Measurements from ENCODE around the gene PAQR5.

Gene PAQR5

DNA sequence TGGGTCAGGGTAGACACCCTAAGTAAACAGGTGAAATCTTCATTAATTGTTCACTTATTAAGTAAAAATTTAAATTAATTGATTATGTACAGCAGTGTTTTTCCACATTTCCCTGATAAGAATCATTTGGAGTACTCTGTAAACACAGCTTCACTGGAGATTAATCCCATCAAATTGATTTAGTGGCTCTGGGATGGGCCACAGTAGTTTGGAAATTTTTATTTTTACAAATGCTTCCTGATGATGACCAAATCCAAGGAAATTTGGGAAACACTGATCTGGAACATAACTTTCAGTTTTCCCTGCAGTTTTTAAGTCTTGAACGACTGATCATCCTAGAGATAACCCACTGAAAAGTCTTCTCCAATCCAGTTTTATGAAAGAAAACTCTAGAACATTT is 135.1 kb downstream of the PAQR5 start:
- H3K4me2 ChIP-seq (ENCODE audit: low read length), result no peak overlapping the region
- peaks cover 91% of the 10 kb centered on the region for H3K36me3 ChIP-seq (ENCODE audit: insufficient read depth, low read length)
- H3K79me2 ChIP-seq (ENCODE audit: insufficient read depth, low read length), result no peaks in the 10 kb centered on the region
- no peaks in the 10 kb centered on the region for H3F3A ChIP-seq (ENCODE audit: insufficient read depth, low read length)
- no peaks in the 10 kb centered on the region for H4K20me1 ChIP-seq (ENCODE audit: insufficient read depth, low read length)
- no peak overlapping the region for H3K27ac ChIP-seq (ENCODE audit: low read depth, low read length, poor library complexity, severe bottlenecking)
- TF ChIP-seq EZH2 (IDR thresholded peaks at IDR 0.05; ENCODE audit: borderline replicate concordance, low read length), result no peak
- no peak for TF ChIP-seq CTCF (IDR thresholded peaks at IDR 0.05; ENCODE audit: low read length)
- H2AFZ ChIP-seq (ENCODE audit: low read length), result no peak overlapping the region
- no peaks in the 10 kb centered on the region for H3K9me2 ChIP-seq (ENCODE audit: low read depth, low read length)
- H3K4me3 ChIP-seq (ENCODE audit: low read depth, low read length, poor library complexity, severe bottlenecking), result no peak overlapping the region
- H3K4me1 ChIP-seq (ENCODE audit: insufficient read depth, low read length, severe bottlenecking), result no peaks in the 10 kb centered on the region
- no peaks in the 10 kb centered on the region for H3K27me3 ChIP-seq (ENCODE audit: insufficient read depth, low read length)
- no peak overlapping the region for H3K9ac ChIP-seq (ENCODE audit: low read length)
- H3K9me3 ChIP-seq (ENCODE audit: low read length), result no peaks in the 10 kb centered on the region

DNA sequence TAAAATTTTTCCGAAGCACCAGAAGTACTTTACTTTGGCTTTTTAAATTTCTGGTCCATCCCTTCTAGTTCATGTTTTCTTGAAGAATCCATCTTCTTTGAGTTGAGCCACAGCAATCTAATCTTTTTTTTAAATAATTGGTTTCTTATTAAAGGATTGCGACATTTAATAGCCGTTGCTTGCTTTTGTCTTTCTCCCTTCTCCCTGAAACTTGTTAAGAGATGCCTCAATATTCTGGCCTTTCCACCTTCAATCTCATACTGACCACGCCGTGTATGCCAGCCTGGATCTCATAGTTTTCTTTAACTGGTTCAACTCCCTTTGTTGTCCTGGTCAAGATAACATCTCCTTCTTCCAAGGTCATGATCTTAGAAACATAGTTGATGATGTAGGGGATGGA is 135.5 kb downstream of the PAQR5 start:
- no peak overlapping the region for H3K9ac ChIP-seq (ENCODE audit: low read length)
- TF ChIP-seq EZH2 (IDR thresholded peaks at IDR 0.05; ENCODE audit: borderline replicate concordance, low read length) (no peak), CTCF (IDR thresholded peaks at IDR 0.05; ENCODE audit: low read length) (no peak)
- H4K20me1 ChIP-seq (ENCODE audit: insufficient read depth, low read length), result no peaks in the 10 kb centered on the region
- H3K4me2 ChIP-seq (ENCODE audit: low read length), result no peak overlapping the region
- no peaks in the 10 kb centered on the region for H3F3A ChIP-seq (ENCODE audit: insufficient read depth, low read length)
- H2AFZ ChIP-seq (ENCODE audit: low read length), result no peak overlapping the region
- H3K9me3 ChIP-seq (ENCODE audit: low read length), result no peaks in the 10 kb centered on the region
- no peaks in the 10 kb centered on the region for H3K4me1 ChIP-seq (ENCODE audit: insufficient read depth, low read length, severe bottlenecking)
- no peak overlapping the region for H3K4me3 ChIP-seq (ENCODE audit: low read depth, low read length, poor library complexity, severe bottlenecking)
- no peaks in the 10 kb centered on the region for H3K27me3 ChIP-seq (ENCODE audit: insufficient read depth, low read length)
- no peak overlapping the region for H3K27ac ChIP-seq (ENCODE audit: low read depth, low read length, poor library complexity, severe bottlenecking)
- H3K9me2 ChIP-seq (ENCODE audit: low read depth, low read length), result no peaks in the 10 kb centered on the region
- H3K36me3 ChIP-seq (ENCODE audit: insufficient read depth, low read length), result peaks cover 91% of the 10 kb centered on the region
- no peaks in the 10 kb centered on the region for H3K79me2 ChIP-seq (ENCODE audit: insufficient read depth, low read length)

DNA sequence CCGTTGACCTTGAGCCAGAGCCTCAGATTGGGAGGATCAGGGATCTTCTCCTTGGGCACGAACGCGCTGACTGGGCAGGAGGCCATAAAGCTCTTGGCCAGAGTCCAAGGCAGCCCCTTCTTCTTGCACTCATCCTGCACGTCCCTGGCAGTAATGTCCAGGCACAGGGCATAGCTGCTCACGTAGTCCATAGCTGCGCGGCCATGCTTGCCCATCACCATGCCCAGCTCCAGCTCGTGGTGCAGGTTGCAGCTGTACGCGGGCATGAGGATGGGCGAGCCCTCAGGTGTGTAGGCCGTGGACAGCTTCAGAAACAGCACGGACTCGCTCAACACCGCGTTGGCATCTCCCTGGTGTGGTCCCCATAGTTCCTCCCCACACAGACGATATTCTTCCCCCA is 136.0 kb downstream of the PAQR5 start:
- Histone ChIP-seq H3K9me3 (ENCODE audit: low read length) (no peaks in the 10 kb centered on the region), H3K4me1 (ENCODE audit: insufficient read depth, low read length, severe bottlenecking) (no peaks in the 10 kb centered on the region), H3K79me2 (ENCODE audit: insufficient read depth, low read length) (no peaks in the 10 kb centered on the region), H3F3A (ENCODE audit: insufficient read depth, low read length) (no peaks in the 10 kb centered on the region), H3K36me3 (ENCODE audit: insufficient read depth, low read length) (peaks cover 91% of the 10 kb centered on the region), H3K4me2 (ENCODE audit: low read length) (no peak overlapping the region), H3K27me3 (ENCODE audit: insufficient read depth, low read length) (no peaks in the 10 kb centered on the region), H3K27ac (ENCODE audit: low read depth, low read length, poor library complexity, severe bottlenecking) (no peak overlapping the region), H3K4me3 (ENCODE audit: low read depth, low read length, poor library complexity, severe bottlenecking) (no peak overlapping the region), H4K20me1 (ENCODE audit: insufficient read depth, low read length) (no peaks in the 10 kb centered on the region), H3K9me2 (ENCODE audit: low read depth, low read length) (no peaks in the 10 kb centered on the region), H3K9ac (ENCODE audit: low read length) (no peak overlapping the region), H2AFZ (ENCODE audit: low read length) (no peak overlapping the region)
- TF ChIP-seq EZH2 (IDR thresholded peaks at IDR 0.05; ENCODE audit: borderline replicate concordance, low read length), result no peak
- TF ChIP-seq CTCF (IDR thresholded peaks at IDR 0.05; ENCODE audit: low read length), result no peak

All from OCI-LY1 (cell line).